Heart right ventricle (tissue), 16 donors: Measurements from ENCODE around the gene FUT7. TPM values are rescaled to one million over a fixed set of nuclear protein-coding genes. Genes with fewer than 3 reads are reported as not detected.

ENCODE experiments used
- ATAC-seq, 8 donors: fragments of 200-7000 bp; cut with Tn5 transposase; one replicate each; pipeline ENCODE4 v1.9.1; 2020; ENCODE audit warnings: mild to moderate bottlenecking in 8 of 8, moderate library complexity in 8 of 8, moderate number of reproducible peaks in 1 of 8
- DNase-seq, 2 donors: peaks; one replicate each; pipeline ENCODE4 v3.0.0-alpha.2; 2020
- H3K27ac ChIP-seq, 10 donors: fragments of 200-600 bp; sonication (generic) in 2 of 10; one replicate each; pipeline versions ENCODE4 v1.5.0 to v1.8.0; 2020 to 2022; ENCODE audit warnings: mild to moderate bottlenecking in 3 of 10
- H3K27me3 ChIP-seq, 7 donors: fragments of 200-600 bp; one replicate each; pipeline ENCODE4 v1.8.0; 2021 to 2022; ENCODE audit warnings: mild to moderate bottlenecking in 2 of 7
- H3K36me3 ChIP-seq, 9 donors: fragments of 200-600 bp; sonication (generic) in 1 of 9; one replicate each; pipeline versions ENCODE4 v1.5.0 to v1.8.0; 2020 to 2022; ENCODE audit warnings: mild to moderate bottlenecking in 2 of 9
- H3K4me1 ChIP-seq, 9 donors: fragments of 200-600 bp; sonication (generic) in 1 of 9; one replicate each; pipeline versions ENCODE4 v1.5.0 to v1.8.0; 2020 to 2022; ENCODE audit warnings: mild to moderate bottlenecking in 4 of 9
- H3K4me3 ChIP-seq, 10 donors: fragments of 200-600 bp; sonication (generic) in 2 of 10; one replicate each; pipeline versions ENCODE4 v1.5.0 to v1.8.0; 2020 to 2022; ENCODE audit warnings: mild to moderate bottlenecking in 7 of 10, moderate library complexity in 2 of 10
- H3K9me3 ChIP-seq, 11 donors: fragments of 200-600 bp in 10 of 11; sonication (generic) in 2 of 11; one replicate each; pipeline versions ENCODE4 v1.5.0 to v1.8.0; 2013 to 2022; ENCODE audit warnings: mild to moderate bottlenecking in 2 of 11, control low read depth in 1 of 11, moderate library complexity in 1 of 11
- CTCF ChIP-seq, 9 donors: fragments of 200-600 bp; sonication (generic) in 2 of 9; IDR thresholded peaks; one replicate each; pipeline versions ENCODE4 v1.5.0 to v1.8.0; 2021 to 2022; ENCODE audit warnings: antibody characterized with exemption in 9 of 9, mild to moderate bottlenecking in 5 of 9, moderate library complexity in 1 of 9
- WGBS, 2 donors: extraction: QIAGEN DNeasy Blood & Tissue Kit; methylation state at CpG; one replicate each; pipeline ENCODE4 v1.1.7; 2013; ENCODE audit warnings: inconsistent platforms in 1 of 2; 5-methylcytosine and 5-hydroxymethylcytosine counted together
- intact Hi-C, 10 donors: fragments of 100-400 bp; cut with DNase I; formaldehyde crosslinking; loops; one replicate each; pipeline versions ENCODE4 v1.11.1 to v1.14.2; 2022
- long read RNA-seq, 3 donors: library from polyadenylated mRNA; unstranded; transcript quantifications; one replicate each; pipeline ENCODE4 v2.0.0, GENCODE V29; 2020 to 2021
- polyA plus RNA-seq, 2 donors: library from polyadenylated mRNA; stranded (reverse); fragments of 200-250 nt; gene quantifications; one replicate each; pipeline ENCODE4 v1.2.3, GENCODE V29; 2013
- total RNA-seq, 10 donors: library from RNA; stranded (reverse); fragmentation: NEBNext Ultra II Directional in 3 of 10; extraction: Animal tissue kit (Norgen Biotek cat#: 25700) in 3 of 10; gene quantifications; one replicate each; pipeline versions ENCODE4 v1.2.1 to v1.2.4, GENCODE V29; 2021 to 2023
- donor health status: Arrhythmogenic right ventricular cardiomyopathy.
- donor health status: ischemic (EF 13 %, LVEDD 7.1; RV severe dilation, severe dysfunction).
- donor health status: healthy with polysubstance abuse.
- donor health status: DM: no; HTN: yes; CAD: no.
- donor health status: DM: no; HTN: no; CAD: no.
- donor health status: ischemic (EF 25% LVEDD 6.9; RV normal size, moderate dysfunction).
- donor health status: ischemic (EF 25% LVEDD 5.7; RV mildly dilated, moderate dysfunction).
- donor health status: healthy.
- donor health status: DM: yes; HTN: yes; CAD: no.
- donor health status: Ischemic cardiomyopathy.
- donor health status: ischemic (EF 35%, LVEDD 5.7; RV mildly dilated, moderate dysfunction).
- donor health status: nonischemic (EF 11% LVEDD 7.7; RV severe dilation, severe dysfunction).
- donor health status: DM: yes; HTN: yes; CAD: no.
- donor health status: PGD.
- donor health status: ischemic (EF 29% LVEDD 5.4; RV normal size, mild dysfunction).
- donor health status: nonischemic (EF 23%, LVEDD 6.1; RV moderate dilation, normal function).

Gene FUT7
- total RNA-seq (under 1 TPM in 5 of 10 donors, not detected in 5; 0.13 to 0.30 (median 0.15) TPM), polyA plus RNA-seq (under 1 TPM; 0.07 to 0.15 TPM)
- long read RNA-seq, donor 1, result 0 reads
- long read RNA-seq, donor 2, result 0 reads
- long read RNA-seq, donor 3, result 0 reads

DNA sequence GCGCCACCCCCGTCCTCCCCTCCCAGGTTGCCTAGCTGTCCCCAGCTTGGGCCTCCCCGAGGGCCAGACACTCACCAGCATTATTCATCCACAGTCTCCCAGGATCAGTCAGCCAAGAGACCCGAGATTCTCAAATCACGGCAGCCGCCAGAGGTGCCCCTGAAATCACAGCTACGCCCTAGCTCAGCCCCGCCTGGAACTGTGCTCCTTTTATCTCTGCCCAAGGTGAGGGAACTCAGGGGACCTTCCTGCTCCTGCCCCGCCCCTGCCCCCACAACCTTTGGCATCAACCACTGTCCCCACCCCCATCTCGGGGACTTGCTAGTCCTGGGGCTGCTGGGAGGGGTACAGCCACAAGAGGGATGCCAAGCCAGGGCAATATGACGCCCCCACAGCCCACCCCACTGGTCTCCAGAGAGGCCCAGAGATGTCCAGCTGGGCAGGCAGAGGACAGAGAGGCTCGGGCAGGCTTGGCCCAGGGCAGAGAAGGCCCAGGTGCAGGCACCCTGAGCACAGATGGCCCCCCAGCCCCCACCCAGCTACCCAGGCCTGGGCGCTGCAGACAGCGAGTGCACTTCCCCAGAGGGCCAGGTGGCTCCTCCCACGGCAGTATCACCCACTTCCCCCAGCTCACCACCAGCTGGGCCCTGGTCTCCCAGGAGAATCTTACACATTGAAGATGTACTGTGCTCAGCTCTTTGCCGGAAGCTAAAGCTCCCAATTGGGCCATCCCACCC lies at the start of gene FUT7:
Gene FUT7 (minus strand): TSS at position 185 of the 737 bp plus-strand sequence. CDS start 97 bp downstream, at position 88.
- no peak for DNase-seq
- Histone ChIP-seq H3K9me3 (no peaks in the 10 kb centered on the region), H3K4me3 (peak within 1 kb of the TSS in 4 of 10 donors; percentile 8 to 68 (median 18)), H3K4me1 (peaks cover 15 to 67% (median 32%) of the 10 kb centered on the region in 9 donors), H3K27ac (peak within 1 kb of the TSS in 4 of 10 donors; percentile 9 to 83 (median 17)), H3K36me3 (peaks cover 0 to 1% (median 0%) of the 10 kb centered on the region in 9 donors), H3K27me3 (no peaks in the 10 kb centered on the region)
- WGBS, 2 donors, result 70 to 74% methylated on average over 16 of the region's 16 CpGs
- intact Hi-C loops, result loop anchor here in 3 of 10 donors (2.0 to 5.0 kb wide), 3 partner anchors 85 to 245 kb away; partner anchors contain the start of gene C8G (in 2 of the 3)
- TF ChIP-seq CTCF (IDR thresholded peaks at IDR 0.05), result no peak
- no peak for ATAC-seq

- Histone ChIP-seq H3K4me3 (no peak overlapping the region), H3K4me1 (peaks cover 11 to 45% (median 17%) of the 10 kb centered on the region in 9 donors), H3K27ac (no peak overlapping the region), H3K36me3 (peaks cover 0 to 55% (median 18%) of the 10 kb centered on the region in 9 donors), H3K9me3 (no peaks in the 10 kb centered on the region), H3K27me3 (no peaks in the 10 kb centered on the region)
- no peak for TF ChIP-seq CTCF (IDR thresholded peaks at IDR 0.05)
- intact Hi-C loops, result no loop called here
- ATAC-seq (no peak), DNase-seq (no peak)
- 87 to 93% methylated on average over 24 of the region's 24 CpGs for WGBS, 2 donors
Observed at GRCh38 chr9:137080260-137081122, 48.6 kb upstream of the FUT7 start.

GRCh38 chr9:137079401-137079787 lies 47.5 kb upstream of the FUT7 start:
- ATAC-seq, result no peak
- H3K4me1 ChIP-seq, result peaks cover 8 to 39% (median 13%) of the 10 kb centered on the region in 9 donors
- intact Hi-C loops, result no loop called here
- no peak overlapping the region for H3K27ac ChIP-seq
- no peak for DNase-seq
- TF ChIP-seq CTCF (IDR thresholded peaks at IDR 0.05), result no peak
- peaks cover 0 to 55% (median 18%) of the 10 kb centered on the region in 9 donors for H3K36me3 ChIP-seq
- WGBS, 2 donors, result 90 to 93% methylated on average over 13 of the region's 13 CpGs
- H3K4me3 ChIP-seq, result no peak overlapping the region
- no peaks in the 10 kb centered on the region for H3K27me3 ChIP-seq
- H3K9me3 ChIP-seq, result no peaks in the 10 kb centered on the region
